CD4-positive, alpha-beta T cell treated with Interferon alpha-2 for 1 hour (primary cell): Measurements from ENCODE around the gene SLC47A1.
A peak's percentile ranks its signal among the peaks of the same experiment; 100 is the strongest.
"Not testable (repeated sequence)": the region's sequence is repeated elsewhere in the genome, so short reads cannot be mapped to it uniquely, and the experiment has no call there.

Experiments
- DNase-seq, 2 donors: peaks; one replicate each; pipeline ENCODE4 v3.0.0-alpha.2; 2020 to 2022

SLC47A1 gene

GRCh38 chr17:19533718-19534561, at the start of gene SLC47A1:
Gene SLC47A1, plus strand, starts transcription at chr17:19533854. Its CDS starts 86 bp downstream, at chr17:19533940.
- DNase-seq = no peak

DNA sequence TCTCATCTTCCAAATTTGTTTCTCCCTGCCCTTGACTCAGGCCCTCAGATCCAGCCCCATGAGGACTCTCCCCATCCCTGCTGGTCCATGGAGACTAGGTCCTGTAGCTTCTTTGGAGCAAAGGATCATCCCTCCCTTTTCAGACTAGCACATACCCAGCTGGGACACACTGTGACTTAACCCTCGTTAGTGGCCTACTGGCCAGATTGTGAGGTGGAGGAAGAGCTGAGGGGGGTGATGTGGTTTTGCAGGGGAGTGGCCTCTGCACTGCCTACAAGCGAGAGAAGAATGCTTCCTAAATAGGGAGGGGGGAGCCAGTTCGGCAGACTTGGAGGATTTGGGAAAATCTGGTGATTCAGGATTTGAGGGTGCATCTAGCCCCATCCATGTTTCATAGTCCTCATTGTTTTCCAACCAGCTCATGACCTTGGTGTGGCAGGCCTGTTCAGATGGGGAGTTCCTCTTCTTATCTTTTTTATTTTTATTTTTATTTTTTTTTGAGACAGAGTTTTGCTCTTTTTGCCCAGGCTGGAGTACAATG, 47.8 kb upstream of the SLC47A1 start:
- DNase-seq = no peak

DNA sequence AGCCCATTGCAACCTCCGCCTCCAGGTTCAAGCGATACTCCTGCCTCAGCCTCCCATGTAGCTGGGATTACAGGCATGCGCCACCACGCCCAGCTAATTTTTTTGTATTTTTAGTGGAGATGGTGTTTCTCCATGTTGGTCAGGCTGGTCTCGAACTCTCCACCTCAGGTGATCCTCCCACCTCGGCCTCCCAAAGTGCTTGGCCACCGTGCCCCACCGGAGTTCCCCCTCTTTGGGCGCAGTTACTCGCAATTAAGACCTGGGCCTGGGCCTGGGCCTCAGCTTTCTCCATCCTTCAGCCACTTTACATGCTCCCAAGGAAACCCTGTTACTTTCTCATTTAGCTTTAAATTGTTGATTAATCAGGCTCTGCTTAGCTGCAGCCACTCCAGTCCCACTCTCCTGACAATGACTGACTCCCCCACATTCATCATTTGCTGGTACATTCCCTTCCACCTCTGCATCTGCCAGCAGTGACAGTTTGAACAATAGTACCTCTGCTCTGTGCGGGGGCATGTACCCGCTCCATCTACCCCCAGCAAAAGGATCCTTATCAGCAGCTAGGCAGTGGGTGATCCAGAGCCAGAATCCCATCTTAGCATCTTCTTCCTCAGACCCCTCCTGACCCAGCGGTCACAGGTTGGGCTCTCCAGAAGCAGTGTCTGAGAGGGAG, 47.2 kb upstream of the SLC47A1 start:
- DNase-seq = no peak

DNA sequence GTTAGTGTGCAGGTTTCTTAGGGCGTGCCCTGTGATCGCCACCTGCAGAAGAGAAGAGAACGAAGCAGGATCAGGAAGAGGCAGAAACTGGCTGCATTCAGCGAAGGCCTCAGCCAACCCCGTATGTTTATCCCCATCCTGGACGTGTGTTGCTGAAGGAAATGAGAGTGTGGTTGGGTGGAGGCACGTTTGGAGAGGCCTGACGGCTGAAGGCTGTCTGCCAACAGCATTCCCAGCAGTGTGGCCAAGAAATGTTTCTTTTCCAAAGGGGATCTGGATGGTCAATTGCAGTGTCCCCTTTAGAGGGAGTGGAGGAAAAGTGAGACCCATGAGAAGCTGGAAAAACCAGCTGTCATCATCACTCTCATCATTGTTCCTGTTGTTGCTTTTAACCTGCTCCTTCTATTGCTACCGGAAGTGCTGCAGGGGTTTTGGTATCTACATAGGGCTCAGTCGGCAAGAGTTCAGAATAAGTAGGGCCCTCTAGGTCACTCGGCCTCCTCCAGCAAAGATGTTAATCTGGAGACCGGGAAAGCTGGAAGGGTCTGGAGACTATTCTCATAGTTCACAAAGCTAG, 46.5 kb upstream of the SLC47A1 start:
- DNase-seq = no peak

DNA sequence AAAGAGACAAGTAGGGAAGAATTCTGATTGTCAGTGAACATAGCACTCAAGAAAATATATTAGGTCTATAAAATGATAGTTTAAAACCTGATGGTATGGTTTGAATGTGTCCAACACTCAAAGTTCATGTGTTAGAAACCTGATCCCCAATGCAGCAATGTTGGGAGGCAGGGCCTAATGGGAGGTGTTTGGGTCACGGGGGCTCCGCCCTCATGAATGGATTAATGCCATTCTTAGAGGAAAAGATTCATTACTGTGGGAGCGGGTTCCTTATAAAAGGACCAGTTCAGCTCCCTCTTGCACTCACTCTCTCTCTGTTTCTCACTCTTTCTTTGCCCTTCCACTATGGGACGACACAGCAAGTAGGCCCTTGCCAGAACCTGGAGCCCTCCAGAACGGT, 41.5 kb upstream of the SLC47A1 start:
- no peak for DNase-seq

GRCh38 chr17:19494961-19495806, 38.5 kb upstream of the SLC47A1 start:
- no peak for DNase-seq

DNA sequence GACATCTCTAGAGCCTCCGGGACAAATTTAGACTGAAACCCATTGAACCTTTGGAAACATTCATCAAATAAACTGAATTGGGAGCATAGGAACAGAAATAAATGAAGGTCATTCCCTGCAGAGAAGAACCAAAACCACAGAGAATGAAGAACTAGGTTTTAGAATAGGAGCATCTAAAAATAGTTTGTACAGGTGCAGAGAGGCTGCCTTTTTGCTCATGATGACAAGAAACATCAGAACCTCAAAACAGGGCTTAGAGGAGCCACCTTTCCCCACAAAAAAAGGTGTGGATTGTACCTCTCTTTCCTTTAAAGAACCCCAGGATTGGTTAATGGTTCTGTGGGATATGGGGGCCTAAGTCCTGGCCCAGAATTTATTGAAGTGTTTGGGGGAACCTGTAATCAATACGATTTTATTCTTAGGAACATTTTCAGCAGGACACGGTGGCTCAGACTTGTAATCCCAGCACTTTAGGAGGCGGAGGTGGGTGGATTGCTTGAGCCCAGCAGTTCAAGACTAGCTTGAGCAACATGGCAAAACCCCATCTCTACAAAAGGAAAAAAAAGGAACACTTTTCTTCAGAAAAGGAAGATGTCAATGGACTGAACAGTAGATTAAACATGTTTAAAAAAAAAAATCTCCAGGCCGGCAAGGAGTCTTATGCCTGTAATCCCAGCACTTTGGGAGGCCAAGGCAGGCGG, 37.7 kb upstream of the SLC47A1 start:
- no peak for DNase-seq

DNA sequence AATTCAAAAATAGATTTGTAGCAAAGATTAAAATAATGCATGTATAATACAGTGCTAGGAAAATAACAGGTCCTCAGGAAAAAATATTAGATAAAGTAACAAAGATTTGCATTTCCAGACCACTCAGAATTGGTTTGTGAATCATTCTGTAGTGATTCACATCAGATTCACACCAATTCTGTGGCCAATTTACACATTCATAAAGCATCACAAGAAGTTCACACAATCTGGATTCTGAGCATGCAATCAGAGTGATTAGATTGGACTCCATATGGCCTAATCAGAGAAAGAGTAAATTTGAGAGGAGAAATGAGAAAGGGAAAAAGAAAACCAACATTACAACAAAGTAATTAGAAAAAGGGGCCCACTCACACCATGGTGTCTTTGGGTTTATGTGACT, 36.0 kb upstream of the SLC47A1 start:
- no peak for DNase-seq

DNA sequence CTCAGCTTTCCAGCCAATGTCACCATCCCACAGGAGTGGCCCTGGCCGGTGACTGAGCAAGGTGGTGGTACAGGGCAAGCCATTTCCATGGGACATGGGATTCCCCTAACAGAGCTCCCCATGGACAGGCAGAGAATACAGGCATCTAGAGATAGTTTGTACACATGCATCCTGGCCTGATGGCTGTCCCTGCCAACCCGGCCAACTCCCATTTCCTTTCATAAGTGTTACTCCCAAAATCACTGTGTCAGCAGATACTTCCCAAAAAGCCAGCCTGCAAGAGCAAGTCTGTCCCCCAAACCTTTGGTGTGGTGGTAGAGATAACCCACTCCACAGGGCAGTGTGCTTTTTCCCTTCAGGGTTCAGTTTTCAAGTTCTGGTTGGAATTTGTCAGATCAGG, 32.4 kb upstream of the SLC47A1 start:
- DNase-seq = no peak

GRCh38 chr17:19502517-19502916, 31.1 kb upstream of the SLC47A1 start:
- peak; percentile 23 to 49 for DNase-seq

DNA sequence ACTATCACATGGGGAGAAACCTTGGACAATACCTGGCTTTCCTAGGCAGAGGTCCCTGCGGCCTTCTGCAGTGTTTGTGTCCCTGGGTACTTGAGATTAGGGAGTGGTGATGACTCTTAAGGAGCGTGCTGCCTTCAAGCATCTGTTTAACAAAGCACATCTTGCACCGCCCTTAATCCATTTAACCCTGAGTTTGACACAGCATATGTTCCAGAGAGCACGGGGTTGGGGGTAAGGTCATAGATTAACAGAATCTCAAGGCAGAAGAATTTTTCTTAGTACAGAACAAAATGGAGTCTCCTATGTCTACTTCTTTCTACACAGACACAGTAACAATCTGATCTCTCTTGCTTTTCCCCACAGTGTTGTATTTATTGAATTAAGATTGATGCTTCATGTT, 28.1 kb upstream of the SLC47A1 start:
- DNase-seq = not testable (repeated sequence)

- DNase-seq = peak; percentile 88 to 93
Observed at GRCh38 chr17:19507775-19508576, 25.7 kb upstream of the SLC47A1 start.

- DNase-seq = no peak
Observed at GRCh38 chr17:19508577-19508867, 25.1 kb upstream of the SLC47A1 start.

DNA sequence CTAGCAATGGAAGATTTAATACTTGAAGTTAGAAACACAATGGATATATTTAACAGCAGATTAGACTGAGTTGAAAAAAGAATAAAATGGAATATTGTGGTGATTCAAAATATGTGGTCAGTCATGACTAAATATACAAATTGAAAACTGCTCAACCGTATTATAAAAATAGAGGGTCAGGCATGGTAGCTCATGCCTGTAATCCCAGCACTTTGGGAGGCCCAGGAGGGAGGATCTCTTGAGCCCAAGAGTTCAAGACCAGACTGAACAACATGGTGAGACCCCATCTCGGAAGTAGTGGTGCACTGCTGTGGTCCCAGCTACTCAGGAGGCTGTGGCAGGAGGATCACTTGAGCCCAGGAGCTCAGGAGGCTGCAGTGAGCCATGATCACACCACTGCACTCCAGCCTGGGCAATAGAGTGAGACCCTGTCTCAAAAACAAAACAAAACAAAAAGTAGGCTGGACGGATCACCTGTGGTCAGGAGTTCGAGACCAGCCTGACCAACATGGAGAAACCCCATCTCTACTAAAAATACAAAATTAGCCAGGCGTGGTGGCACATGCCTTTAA, 24.3 kb upstream of the SLC47A1 start:
- DNase-seq = not testable (repeated sequence)

- no peak for DNase-seq
Observed at GRCh38 chr17:19510903-19511302, 22.8 kb upstream of the SLC47A1 start.

GRCh38 chr17:19513897-19514488, 19.7 kb upstream of the SLC47A1 start:
- DNase-seq = peak; percentile 59 to 76

DNA sequence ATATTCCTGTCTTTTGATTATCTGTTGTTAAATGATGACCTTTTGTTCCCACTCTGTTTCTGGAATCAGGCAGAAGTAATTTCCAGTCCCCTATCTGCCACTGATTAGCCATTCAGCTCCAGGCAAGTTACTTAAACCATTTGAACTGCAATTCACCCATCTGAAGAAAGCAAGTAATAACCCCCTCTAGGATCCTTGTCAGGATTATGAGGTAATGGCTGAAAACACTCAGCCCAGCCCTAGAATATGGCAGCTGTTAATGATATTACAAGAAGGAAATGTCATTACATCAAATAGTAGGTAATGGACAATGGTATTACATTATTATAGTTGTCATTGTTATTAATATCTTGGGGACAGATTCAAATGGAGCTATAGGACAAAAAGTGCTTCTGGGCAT, 16.0 kb upstream of the SLC47A1 start:
- no peak for DNase-seq

- not testable (repeated sequence) for DNase-seq
Observed at GRCh38 chr17:19519388-19520291, 14.0 kb upstream of the SLC47A1 start.

GRCh38 chr17:19520641-19521040, 13.0 kb upstream of the SLC47A1 start:
- no peak for DNase-seq
